ENCODE measurements around the gene ZNF124. TPM values are rescaled to one million over a fixed set of nuclear protein-coding genes. Genes with fewer than 3 reads are reported as not detected.

Gene ZNF124
- total RNA-seq, 6 experiments from 2014 or later = 10.3 to 17.2 (median 14.0) TPM

DNA sequence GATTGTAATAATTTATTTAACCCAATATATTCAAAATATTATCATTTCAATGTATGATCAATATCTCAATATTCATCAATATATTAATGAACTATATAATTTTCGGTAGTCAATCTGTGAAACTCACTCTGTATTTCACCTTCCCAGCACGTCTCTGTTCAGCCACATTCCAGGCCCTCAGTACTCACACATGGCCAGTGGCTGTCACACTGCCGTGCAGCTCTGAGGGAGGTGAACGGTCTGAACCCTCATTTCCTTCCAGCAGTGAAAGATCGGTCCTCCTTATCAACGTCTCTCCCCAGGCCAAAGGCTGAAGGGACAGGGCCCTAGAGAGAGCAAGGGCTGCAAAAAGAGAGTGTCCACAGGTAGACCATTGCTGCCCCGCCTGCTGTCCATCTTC is 39.5 kb upstream of the ZNF124 start:
- no peak for DNase-seq
- Mint-ChIP-seq H3K36me3 (ENCODE audit: low read depth) (peaks cover 32% of the 10 kb centered on the region), H3K27me3 (ENCODE audit: insufficient read depth) (no peaks in the 10 kb centered on the region), H3K9me3 (peaks cover 11% of the 10 kb centered on the region), H3K4me3 (no peak overlapping the region), H3K4me1 (ENCODE audit: low read depth) (peaks cover 23% of the 10 kb centered on the region), H3K27ac (no peak overlapping the region)
- TF ChIP-seq, protein P1, sequence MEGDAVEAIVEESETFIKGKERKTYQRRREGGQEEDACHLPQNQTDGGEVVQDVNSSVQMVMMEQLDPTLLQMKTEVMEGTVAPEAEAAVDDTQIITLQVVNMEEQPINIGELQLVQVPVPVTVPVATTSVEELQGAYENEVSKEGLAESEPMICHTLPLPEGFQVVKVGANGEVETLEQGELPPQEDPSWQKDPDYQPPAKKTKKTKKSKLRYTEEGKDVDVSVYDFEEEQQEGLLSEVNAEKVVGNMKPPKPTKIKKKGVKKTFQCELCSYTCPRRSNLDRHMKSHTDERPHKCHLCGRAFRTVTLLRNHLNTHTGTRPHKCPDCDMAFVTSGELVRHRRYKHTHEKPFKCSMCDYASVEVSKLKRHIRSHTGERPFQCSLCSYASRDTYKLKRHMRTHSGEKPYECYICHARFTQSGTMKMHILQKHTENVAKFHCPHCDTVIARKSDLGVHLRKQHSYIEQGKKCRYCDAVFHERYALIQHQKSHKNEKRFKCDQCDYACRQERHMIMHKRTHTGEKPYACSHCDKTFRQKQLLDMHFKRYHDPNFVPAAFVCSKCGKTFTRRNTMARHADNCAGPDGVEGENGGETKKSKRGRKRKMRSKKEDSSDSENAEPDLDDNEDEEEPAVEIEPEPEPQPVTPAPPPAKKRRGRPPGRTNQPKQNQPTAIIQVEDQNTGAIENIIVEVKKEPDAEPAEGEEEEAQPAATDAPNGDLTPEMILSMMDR (IDR thresholded peaks at IDR 0.05) = no peak

GRCh38 chr1:247210376-247211117 is 38.7 kb upstream of the ZNF124 start:
- TF ChIP-seq, protein P1 (IDR thresholded peaks at IDR 0.05) = no peak
- peak; percentile 85 for DNase-seq
- peak overlapping the region; percentile 94 for H3K4me3 Mint-ChIP-seq
- peaks cover 18% of the 10 kb centered on the region for H3K9me3 Mint-ChIP-seq
- H3K27ac Mint-ChIP-seq = peak overlapping the region; percentile 86
- H3K4me1 Mint-ChIP-seq (ENCODE audit: low read depth) = peaks cover 23% of the 10 kb centered on the region
- peaks cover 40% of the 10 kb centered on the region for H3K36me3 Mint-ChIP-seq (ENCODE audit: low read depth)
- no peaks in the 10 kb centered on the region for H3K27me3 Mint-ChIP-seq (ENCODE audit: insufficient read depth)

- peaks cover 18% of the 10 kb centered on the region for H3K9me3 Mint-ChIP-seq
- H3K27me3 Mint-ChIP-seq (ENCODE audit: insufficient read depth) = no peaks in the 10 kb centered on the region
- TF ChIP-seq, protein P1 (IDR thresholded peaks at IDR 0.05) = no peak
- no peak for DNase-seq
- H3K4me3 Mint-ChIP-seq = peak overlapping the region; percentile 94
- peak overlapping the region; percentile 82 for H3K27ac Mint-ChIP-seq
- H3K4me1 Mint-ChIP-seq (ENCODE audit: low read depth) = peaks cover 23% of the 10 kb centered on the region
- H3K36me3 Mint-ChIP-seq (ENCODE audit: low read depth) = peaks cover 40% of the 10 kb centered on the region
Observed at GRCh38 chr1:247210062-247210375, 38.2 kb upstream of the ZNF124 start.

DNA sequence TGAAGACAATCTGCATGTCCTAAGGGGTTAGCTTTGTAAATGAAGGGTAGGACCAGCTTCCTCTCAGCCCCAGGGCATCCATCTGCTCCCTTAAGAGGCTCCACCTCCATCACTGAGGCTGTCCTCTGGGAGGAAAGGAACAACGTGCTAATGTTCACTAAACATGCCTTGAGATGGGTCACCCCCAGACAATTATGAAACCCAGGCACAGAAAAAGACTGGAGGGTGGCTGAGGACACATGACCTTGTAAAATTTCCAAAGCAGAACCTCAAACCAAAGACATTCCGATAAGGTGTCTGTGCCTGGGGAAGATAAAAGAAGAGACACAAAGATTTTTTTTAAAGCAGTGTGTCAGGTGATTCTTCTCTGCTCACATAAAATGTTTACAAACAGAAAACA is 37.6 kb upstream of the ZNF124 start:
- TF ChIP-seq, protein P1 (IDR thresholded peaks at IDR 0.05) = no peak
- Mint-ChIP-seq H3K4me1 (ENCODE audit: low read depth) (peaks cover 23% of the 10 kb centered on the region), H3K36me3 (ENCODE audit: low read depth) (peaks cover 44% of the 10 kb centered on the region), H3K27me3 (ENCODE audit: insufficient read depth) (no peaks in the 10 kb centered on the region), H3K9me3 (peaks cover 22% of the 10 kb centered on the region), H3K27ac (peak overlapping the region; percentile 82), H3K4me3 (peak overlapping the region; percentile 94)
- peak; percentile 9 for DNase-seq

DNA sequence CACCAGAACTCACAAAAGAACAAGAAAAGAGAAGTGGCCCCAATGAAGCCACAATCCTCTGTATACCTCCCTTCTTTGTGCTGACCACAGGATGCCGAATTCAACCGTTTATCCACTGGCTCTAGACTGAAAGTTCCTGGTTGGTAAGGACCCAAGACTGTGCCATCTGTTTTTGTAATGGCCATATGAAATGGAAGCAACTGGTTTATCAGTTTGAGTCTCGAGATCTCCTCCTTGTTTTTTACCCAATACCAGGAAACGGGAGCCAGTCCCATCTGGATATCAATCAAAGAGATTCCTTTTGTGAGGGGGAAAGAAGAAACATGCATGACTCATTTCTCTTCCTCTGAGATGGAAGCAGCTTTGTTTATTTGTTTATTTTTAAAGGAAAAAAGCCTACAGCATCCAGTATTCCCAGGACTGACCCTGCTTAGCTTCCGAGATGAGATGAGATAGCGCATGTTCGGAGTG is 32.4 kb upstream of the ZNF124 start:
- Mint-ChIP-seq H3K9me3 (peaks cover 33% of the 10 kb centered on the region), H3K4me1 (ENCODE audit: low read depth) (peaks cover 4% of the 10 kb centered on the region), H3K27me3 (ENCODE audit: insufficient read depth) (no peaks in the 10 kb centered on the region), H3K27ac (no peak overlapping the region), H3K4me3 (no peak overlapping the region), H3K36me3 (ENCODE audit: low read depth) (peaks cover 85% of the 10 kb centered on the region)
- TF ChIP-seq, protein P1 (IDR thresholded peaks at IDR 0.05) = no peak
- DNase-seq = no peak
